Activated T-helper 9 cell treated with anti-CD3 and anti-CD28 coated beads, Interleukin-2, amount 50 U/mL, for 16 hours (primary cell): ENCODE results near the gene NECTIN1.
A peak's percentile ranks its signal among the peaks of the same experiment; 100 is the strongest.

Experiments used
- DNase-seq: peaks from one replicate; pipeline ENCODE4 v3.0.0-alpha.2; 2020; ENCODE audit warnings: low read depth

Gene NECTIN1

GRCh38 chr11:119671561-119672015, 57.4 kb downstream of the NECTIN1 start:
- DNase-seq: no peak

GRCh38 chr11:119671051-119671450, 57.9 kb downstream of the NECTIN1 start:
- DNase-seq: no peak

GRCh38 chr11:119669487-119669886, 59.5 kb downstream of the NECTIN1 start:
- no peak for DNase-seq

GRCh38 chr11:119668676-119669075, 60.3 kb downstream of the NECTIN1 start:
- DNase-seq: no peak

- peak; percentile 36 for DNase-seq
These were observed 62.4 kb downstream of the NECTIN1 start for GRCh38 chr11:119666463-119667131.

GRCh38 chr11:119666061-119666460, 62.9 kb downstream of the NECTIN1 start:
- no peak for DNase-seq

GRCh38 chr11:119664701-119665420, 64.1 kb downstream of the NECTIN1 start:
- DNase-seq: no peak

GRCh38 chr11:119664063-119664572, 64.9 kb downstream of the NECTIN1 start:
- DNase-seq: no peak

GRCh38 chr11:119663279-119663678, 65.7 kb downstream of the NECTIN1 start:
- DNase-seq: no peak

- DNase-seq: no peak
These were observed 67.8 kb downstream of the NECTIN1 start for GRCh38 chr11:119661226-119661625.

- DNase-seq: no peak
These were observed 68.9 kb downstream of the NECTIN1 start for GRCh38 chr11:119659971-119660723.

- DNase-seq: no peak
These were observed 75.9 kb downstream of the NECTIN1 start for GRCh38 chr11:119652907-119653659.

- no peak for DNase-seq
These were observed 77.0 kb downstream of the NECTIN1 start for GRCh38 chr11:119651802-119652584.

- DNase-seq: no peak
These were observed 78.7 kb downstream of the NECTIN1 start for GRCh38 chr11:119650251-119650650.

GRCh38 chr11:119647254-119647653, 81.7 kb downstream of the NECTIN1 start:
- no peak for DNase-seq

GRCh38 chr11:119645018-119645417, 84.0 kb downstream of the NECTIN1 start:
- DNase-seq: no peak

GRCh38 chr11:119644502-119644901, 84.5 kb downstream of the NECTIN1 start:
- DNase-seq: no peak

- no peak for DNase-seq
These were observed 85.1 kb downstream of the NECTIN1 start for GRCh38 chr11:119643876-119644225.

GRCh38 chr11:119643212-119643875, 85.7 kb downstream of the NECTIN1 start:
- DNase-seq: no peak

GRCh38 chr11:119641983-119642745, 86.8 kb downstream of the NECTIN1 start:
- DNase-seq: no peak
